HepG2 (cell line): Measurements from ENCODE around the gene ZNF446. TPM values are rescaled to one million over a fixed set of nuclear protein-coding genes. Genes with fewer than 3 reads are reported as not detected.

Experiments used
- BCL6 ChIP-seq: IDR thresholded peaks from 2 replicates; pipeline ENCODE4 v1.6.1; 2016; ENCODE audit warnings: missing genetic modification reagents, missing compliant biosample characterization
- GLMP ChIP-seq: sonication (generic); formaldehyde crosslinking; IDR thresholded peaks from 2 replicates; pipeline ENCODE4 v1.9.0; 2021; ENCODE audit warnings: missing genetic modification reagents, mild to moderate bottlenecking, borderline replicate concordance
- HIVEP1 ChIP-seq: sonication (generic); formaldehyde crosslinking; IDR thresholded peaks from 2 replicates; pipeline ENCODE4 v1.4.0; 2020; ENCODE audit warnings: mild to moderate bottlenecking, missing genetic modification reagents
- IKZF1 ChIP-seq: fragments of 450-650 bp; IDR thresholded peaks from 2 replicates; pipeline ENCODE4 v1.7.1; 2016
- IRF2 ChIP-seq: IDR thresholded peaks from 2 replicates; pipeline ENCODE4 v1.6.1; 2018; ENCODE audit warnings: missing genetic modification reagents, missing compliant biosample characterization
- STAG1 ChIP-seq: sonication (generic); formaldehyde crosslinking; IDR thresholded peaks from 2 replicates; pipeline ENCODE4 v1.4.0; 2020; ENCODE audit warnings: missing genetic modification reagents
- TOE1 ChIP-seq: sonication (generic); formaldehyde crosslinking; IDR thresholded peaks from 2 replicates; pipeline ENCODE4 v1.4.0; 2020; ENCODE audit warnings: mild to moderate bottlenecking, missing genetic modification reagents
- TP53 ChIP-seq: sonication (generic); formaldehyde crosslinking; conservative IDR thresholded peaks from 2 replicates; pipeline ENCODE4 v1.4.0; 2020; ENCODE audit warnings: missing genetic modification reagents
- ZFP82 ChIP-seq: sonication (generic); formaldehyde crosslinking; IDR thresholded peaks from 2 replicates; pipeline ENCODE4 v1.5.1; 2020; ENCODE audit warnings: mild to moderate bottlenecking, missing genetic modification reagents, borderline replicate concordance
- ZNF670 ChIP-seq: sonication (generic); formaldehyde crosslinking; IDR thresholded peaks from 2 replicates; pipeline ENCODE4 v1.8.0; 2022; ENCODE audit warnings: mild to moderate bottlenecking, missing genetic modification reagents, borderline replicate concordance
- polyA plus RNA-seq, 8 experiments: library from polyadenylated mRNA; depleted of rRNA in 3 of 8; stranded (reverse) in 7 of 8; unstranded in 1 of 8; fragments of >200 nt; fragmentation: Illumina TruSeq in 4 of 8; extraction: Trizol in 4 of 8; gene quantifications; 2 replicates each; pipeline versions ENCODE4 v1.2.1 to v1.2.3, GENCODE V29; 2011 to 2016; ENCODE audit warnings: low read depth in 4 of 8, missing spikeins in 1 of 8, mixed read lengths in 1 of 8; ENCODE audit not compliant: insufficient read depth in 1 of 8
- total RNA-seq, 5 experiments: library from RNA; depleted of rRNA; stranded (reverse); fragments of >200 nt; fragmentation: Illumina TruSeq; extraction: Trizol; gene quantifications; 2 replicates each; pipeline ENCODE4 v1.2.3, GENCODE V29; 2016; ENCODE audit warnings: low read depth in 1 of 5
- TF ChIP-seq, protein P1 (sequence below): sonication (generic); formaldehyde crosslinking; IDR thresholded peaks from 2 replicates; pipeline ENCODE4 v1.9.0; 2021; ENCODE audit warnings: mild to moderate bottlenecking, missing genetic modification reagents
- TF ChIP-seq, protein P2 (sequence below): sonication (generic); formaldehyde crosslinking; IDR thresholded peaks from 2 replicates; pipeline ENCODE4 v1.5.1; 2020; ENCODE audit warnings: mild to moderate bottlenecking, missing genetic modification reagents, moderate library complexity
- TF ChIP-seq, protein P3 (sequence below): sonication (generic); formaldehyde crosslinking; IDR thresholded peaks from 2 replicates; pipeline ENCODE4 v1.5.0; 2020; ENCODE audit warnings: mild to moderate bottlenecking, missing genetic modification reagents, moderate library complexity

ZNF446 gene
- total and polyA plus RNA-seq, 2 of the 13 experiments (the other 11 are each of a cell fraction or from before 2014, with no cell fraction given): 3.0 to 3.6 TPM

GRCh38 chr19:58475714-58476497 is at the start of gene ZNF446 (continued):
- TF ChIP-seq HIVEP1 (CRISPR knock-in tag) (peak; percentile 39; the same call in 1 of the 2 replicates), IRF2 (CRISPR knock-in tag) (peak; percentile 66; the same call in 1 of the 2 replicates), GLMP (CRISPR knock-in tag) (no peak), ZFP82 (CRISPR knock-in tag) (no peak), ZNF670 (CRISPR knock-in tag) (0 out of 2 replicates have a peak, but pooled peaks have one; percentile 25), IKZF1 (no peak), TP53 (CRISPR knock-in tag) (peak; percentile 70; the same call in 1 of the 2 replicates), BCL6 (no peak), STAG1 (CRISPR knock-in tag) (peak; percentile 7), TOE1 (CRISPR knock-in tag) (no peak)
- TF ChIP-seq, protein P1, sequence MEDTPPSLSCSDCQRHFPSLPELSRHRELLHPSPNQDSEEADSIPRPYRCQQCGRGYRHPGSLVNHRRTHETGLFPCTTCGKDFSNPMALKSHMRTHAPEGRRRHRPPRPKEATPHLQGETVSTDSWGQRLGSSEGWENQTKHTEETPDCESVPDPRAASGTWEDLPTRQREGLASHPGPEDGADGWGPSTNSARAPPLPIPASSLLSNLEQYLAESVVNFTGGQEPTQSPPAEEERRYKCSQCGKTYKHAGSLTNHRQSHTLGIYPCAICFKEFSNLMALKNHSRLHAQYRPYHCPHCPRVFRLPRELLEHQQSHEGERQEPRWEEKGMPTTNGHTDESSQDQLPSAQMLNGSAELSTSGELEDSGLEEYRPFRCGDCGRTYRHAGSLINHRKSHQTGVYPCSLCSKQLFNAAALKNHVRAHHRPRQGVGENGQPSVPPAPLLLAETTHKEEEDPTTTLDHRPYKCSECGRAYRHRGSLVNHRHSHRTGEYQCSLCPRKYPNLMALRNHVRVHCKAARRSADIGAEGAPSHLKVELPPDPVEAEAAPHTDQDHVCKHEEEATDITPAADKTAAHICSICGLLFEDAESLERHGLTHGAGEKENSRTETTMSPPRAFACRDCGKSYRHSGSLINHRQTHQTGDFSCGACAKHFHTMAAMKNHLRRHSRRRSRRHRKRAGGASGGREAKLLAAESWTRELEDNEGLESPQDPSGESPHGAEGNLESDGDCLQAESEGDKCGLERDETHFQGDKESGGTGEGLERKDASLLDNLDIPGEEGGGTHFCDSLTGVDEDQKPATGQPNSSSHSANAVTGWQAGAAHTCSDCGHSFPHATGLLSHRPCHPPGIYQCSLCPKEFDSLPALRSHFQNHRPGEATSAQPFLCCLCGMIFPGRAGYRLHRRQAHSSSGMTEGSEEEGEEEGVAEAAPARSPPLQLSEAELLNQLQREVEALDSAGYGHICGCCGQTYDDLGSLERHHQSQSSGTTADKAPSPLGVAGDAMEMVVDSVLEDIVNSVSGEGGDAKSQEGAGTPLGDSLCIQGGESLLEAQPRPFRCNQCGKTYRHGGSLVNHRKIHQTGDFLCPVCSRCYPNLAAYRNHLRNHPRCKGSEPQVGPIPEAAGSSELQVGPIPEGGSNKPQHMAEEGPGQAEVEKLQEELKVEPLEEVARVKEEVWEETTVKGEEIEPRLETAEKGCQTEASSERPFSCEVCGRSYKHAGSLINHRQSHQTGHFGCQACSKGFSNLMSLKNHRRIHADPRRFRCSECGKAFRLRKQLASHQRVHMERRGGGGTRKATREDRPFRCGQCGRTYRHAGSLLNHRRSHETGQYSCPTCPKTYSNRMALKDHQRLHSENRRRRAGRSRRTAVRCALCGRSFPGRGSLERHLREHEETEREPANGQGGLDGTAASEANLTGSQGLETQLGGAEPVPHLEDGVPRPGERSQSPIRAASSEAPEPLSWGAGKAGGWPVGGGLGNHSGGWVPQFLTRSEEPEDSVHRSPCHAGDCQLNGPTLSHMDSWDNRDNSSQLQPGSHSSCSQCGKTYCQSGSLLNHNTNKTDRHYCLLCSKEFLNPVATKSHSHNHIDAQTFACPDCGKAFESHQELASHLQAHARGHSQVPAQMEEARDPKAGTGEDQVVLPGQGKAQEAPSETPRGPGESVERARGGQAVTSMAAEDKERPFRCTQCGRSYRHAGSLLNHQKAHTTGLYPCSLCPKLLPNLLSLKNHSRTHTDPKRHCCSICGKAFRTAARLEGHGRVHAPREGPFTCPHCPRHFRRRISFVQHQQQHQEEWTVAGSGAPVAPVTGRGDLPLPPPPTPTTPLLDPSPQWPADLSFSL (CRISPR knock-in tag): no peak
- TF ChIP-seq, protein P2, sequence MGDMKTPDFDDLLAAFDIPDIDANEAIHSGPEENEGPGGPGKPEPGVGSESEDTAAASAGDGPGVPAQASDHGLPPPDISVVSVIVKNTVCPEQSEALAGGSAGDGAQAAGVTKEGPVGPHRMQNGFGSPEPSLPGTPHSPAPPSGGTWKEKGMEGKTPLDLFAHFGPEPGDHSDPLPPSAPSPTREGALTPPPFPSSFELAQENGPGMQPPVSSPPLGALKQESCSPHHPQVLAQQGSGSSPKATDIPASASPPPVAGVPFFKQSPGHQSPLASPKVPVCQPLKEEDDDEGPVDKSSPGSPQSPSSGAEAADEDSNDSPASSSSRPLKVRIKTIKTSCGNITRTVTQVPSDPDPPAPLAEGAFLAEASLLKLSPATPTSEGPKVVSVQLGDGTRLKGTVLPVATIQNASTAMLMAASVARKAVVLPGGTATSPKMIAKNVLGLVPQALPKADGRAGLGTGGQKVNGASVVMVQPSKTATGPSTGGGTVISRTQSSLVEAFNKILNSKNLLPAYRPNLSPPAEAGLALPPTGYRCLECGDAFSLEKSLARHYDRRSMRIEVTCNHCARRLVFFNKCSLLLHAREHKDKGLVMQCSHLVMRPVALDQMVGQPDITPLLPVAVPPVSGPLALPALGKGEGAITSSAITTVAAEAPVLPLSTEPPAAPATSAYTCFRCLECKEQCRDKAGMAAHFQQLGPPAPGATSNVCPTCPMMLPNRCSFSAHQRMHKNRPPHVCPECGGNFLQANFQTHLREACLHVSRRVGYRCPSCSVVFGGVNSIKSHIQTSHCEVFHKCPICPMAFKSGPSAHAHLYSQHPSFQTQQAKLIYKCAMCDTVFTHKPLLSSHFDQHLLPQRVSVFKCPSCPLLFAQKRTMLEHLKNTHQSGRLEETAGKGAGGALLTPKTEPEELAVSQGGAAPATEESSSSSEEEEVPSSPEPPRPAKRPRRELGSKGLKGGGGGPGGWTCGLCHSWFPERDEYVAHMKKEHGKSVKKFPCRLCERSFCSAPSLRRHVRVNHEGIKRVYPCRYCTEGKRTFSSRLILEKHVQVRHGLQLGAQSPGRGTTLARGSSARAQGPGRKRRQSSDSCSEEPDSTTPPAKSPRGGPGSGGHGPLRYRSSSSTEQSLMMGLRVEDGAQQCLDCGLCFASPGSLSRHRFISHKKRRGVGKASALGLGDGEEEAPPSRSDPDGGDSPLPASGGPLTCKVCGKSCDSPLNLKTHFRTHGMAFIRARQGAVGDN (CRISPR knock-in tag): peak; percentile 90
- TF ChIP-seq, protein P3, sequence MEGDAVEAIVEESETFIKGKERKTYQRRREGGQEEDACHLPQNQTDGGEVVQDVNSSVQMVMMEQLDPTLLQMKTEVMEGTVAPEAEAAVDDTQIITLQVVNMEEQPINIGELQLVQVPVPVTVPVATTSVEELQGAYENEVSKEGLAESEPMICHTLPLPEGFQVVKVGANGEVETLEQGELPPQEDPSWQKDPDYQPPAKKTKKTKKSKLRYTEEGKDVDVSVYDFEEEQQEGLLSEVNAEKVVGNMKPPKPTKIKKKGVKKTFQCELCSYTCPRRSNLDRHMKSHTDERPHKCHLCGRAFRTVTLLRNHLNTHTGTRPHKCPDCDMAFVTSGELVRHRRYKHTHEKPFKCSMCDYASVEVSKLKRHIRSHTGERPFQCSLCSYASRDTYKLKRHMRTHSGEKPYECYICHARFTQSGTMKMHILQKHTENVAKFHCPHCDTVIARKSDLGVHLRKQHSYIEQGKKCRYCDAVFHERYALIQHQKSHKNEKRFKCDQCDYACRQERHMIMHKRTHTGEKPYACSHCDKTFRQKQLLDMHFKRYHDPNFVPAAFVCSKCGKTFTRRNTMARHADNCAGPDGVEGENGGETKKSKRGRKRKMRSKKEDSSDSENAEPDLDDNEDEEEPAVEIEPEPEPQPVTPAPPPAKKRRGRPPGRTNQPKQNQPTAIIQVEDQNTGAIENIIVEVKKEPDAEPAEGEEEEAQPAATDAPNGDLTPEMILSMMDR (CRISPR knock-in tag): peak; percentile 34; the same call in 1 of the 2 replicates
